HEK293 (cell line): ENCODE results near the gene STAG3.
"Not testable (repeated sequence)": the region's sequence is repeated elsewhere in the genome, so short reads cannot be mapped to it uniquely, and the experiment has no call there.

ENCODE experiments used
- ZFP69B ChIP-seq: fragments of 450-650 bp; formaldehyde crosslinking; IDR thresholded peaks from 2 replicates; pipeline ENCODE4 v1.5.1; 2016; ENCODE audit warnings: missing biosample characterization, missing genetic modification characterization
- ZNF138 ChIP-seq: fragments of 450-650 bp; formaldehyde crosslinking; IDR thresholded peaks from 2 replicates; pipeline ENCODE4 v1.5.1; 2016; ENCODE audit warnings: missing biosample characterization, missing genetic modification characterization, borderline replicate concordance
- ZNF24 ChIP-seq: fragments of 450-650 bp; formaldehyde crosslinking; IDR thresholded peaks from 2 replicates; pipeline ENCODE4 v1.5.1; 2016; ENCODE audit warnings: missing biosample characterization, missing genetic modification characterization
- ZNF324 ChIP-seq: fragments of 450-650 bp; formaldehyde crosslinking; IDR thresholded peaks from 2 replicates; pipeline ENCODE4 v1.5.1; 2016; ENCODE audit warnings: missing biosample characterization, missing genetic modification characterization
- ZNF423 ChIP-seq: fragments of 450-650 bp; formaldehyde crosslinking; IDR thresholded peaks from 2 replicates; pipeline ENCODE4 v1.5.1; 2016; ENCODE audit warnings: missing biosample characterization, missing genetic modification characterization
- ZNF549 ChIP-seq: fragments of 450-650 bp; IDR thresholded peaks from 2 replicates; pipeline ENCODE4 v1.5.1; 2018; ENCODE audit warnings: missing biosample characterization, missing genetic modification characterization, mild to moderate bottlenecking, inconsistent platforms, moderate library complexity
- ZNF626 ChIP-seq: fragments of 450-650 bp; sonication (Bioruptor Pico); formaldehyde crosslinking; IDR thresholded peaks from 2 replicates; pipeline ENCODE4 v1.5.1; 2018; ENCODE audit warnings: missing biosample characterization, missing genetic modification characterization, inconsistent platforms
- TF ChIP-seq, protein P1 (sequence below): fragments of 450-650 bp; formaldehyde crosslinking; IDR thresholded peaks from 2 replicates; pipeline ENCODE4 v1.5.1; 2016; ENCODE audit warnings: missing biosample characterization, missing genetic modification characterization

DNA sequence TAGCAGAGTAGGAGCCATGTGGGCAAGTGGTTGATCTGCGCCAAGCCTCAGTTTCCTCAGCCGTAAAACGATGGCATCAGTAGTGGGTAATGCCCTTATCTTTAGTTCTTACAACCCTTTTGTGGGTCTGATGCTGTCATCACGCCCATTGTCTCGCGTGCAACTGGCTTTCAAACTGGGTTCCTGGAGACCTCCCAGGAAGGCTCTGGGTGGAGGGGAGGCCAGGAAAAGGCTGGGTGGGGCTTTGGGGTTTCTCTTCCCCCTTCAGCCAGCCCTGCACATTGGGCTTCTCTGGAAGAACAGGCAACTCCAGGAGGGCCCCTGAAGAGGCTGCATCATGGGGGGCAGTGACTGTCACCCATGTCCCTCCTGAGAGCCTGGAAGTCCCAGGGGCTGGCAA lies 47.2 kb downstream of the STAG3 start:
- TF ChIP-seq ZNF626 (tag by site-specific recombination); ZFP69B; ZNF324; ZNF24; ZNF549; ZNF138 (tag by site-specific recombination); ZNF423 (tag by site-specific recombination): not testable (repeated sequence)
- TF ChIP-seq, protein P1, sequence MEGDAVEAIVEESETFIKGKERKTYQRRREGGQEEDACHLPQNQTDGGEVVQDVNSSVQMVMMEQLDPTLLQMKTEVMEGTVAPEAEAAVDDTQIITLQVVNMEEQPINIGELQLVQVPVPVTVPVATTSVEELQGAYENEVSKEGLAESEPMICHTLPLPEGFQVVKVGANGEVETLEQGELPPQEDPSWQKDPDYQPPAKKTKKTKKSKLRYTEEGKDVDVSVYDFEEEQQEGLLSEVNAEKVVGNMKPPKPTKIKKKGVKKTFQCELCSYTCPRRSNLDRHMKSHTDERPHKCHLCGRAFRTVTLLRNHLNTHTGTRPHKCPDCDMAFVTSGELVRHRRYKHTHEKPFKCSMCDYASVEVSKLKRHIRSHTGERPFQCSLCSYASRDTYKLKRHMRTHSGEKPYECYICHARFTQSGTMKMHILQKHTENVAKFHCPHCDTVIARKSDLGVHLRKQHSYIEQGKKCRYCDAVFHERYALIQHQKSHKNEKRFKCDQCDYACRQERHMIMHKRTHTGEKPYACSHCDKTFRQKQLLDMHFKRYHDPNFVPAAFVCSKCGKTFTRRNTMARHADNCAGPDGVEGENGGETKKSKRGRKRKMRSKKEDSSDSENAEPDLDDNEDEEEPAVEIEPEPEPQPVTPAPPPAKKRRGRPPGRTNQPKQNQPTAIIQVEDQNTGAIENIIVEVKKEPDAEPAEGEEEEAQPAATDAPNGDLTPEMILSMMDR (tag by site-specific recombination) = not testable (repeated sequence)
